ENCODE results near the gene ITPR3. TPM values are rescaled to one million over a fixed set of nuclear protein-coding genes. Genes with fewer than 3 reads are reported as not detected.

ITPR3 gene
- total RNA-seq, 2 experiments from 2014 or later: 56.6 to 83.5 TPM

DNA sequence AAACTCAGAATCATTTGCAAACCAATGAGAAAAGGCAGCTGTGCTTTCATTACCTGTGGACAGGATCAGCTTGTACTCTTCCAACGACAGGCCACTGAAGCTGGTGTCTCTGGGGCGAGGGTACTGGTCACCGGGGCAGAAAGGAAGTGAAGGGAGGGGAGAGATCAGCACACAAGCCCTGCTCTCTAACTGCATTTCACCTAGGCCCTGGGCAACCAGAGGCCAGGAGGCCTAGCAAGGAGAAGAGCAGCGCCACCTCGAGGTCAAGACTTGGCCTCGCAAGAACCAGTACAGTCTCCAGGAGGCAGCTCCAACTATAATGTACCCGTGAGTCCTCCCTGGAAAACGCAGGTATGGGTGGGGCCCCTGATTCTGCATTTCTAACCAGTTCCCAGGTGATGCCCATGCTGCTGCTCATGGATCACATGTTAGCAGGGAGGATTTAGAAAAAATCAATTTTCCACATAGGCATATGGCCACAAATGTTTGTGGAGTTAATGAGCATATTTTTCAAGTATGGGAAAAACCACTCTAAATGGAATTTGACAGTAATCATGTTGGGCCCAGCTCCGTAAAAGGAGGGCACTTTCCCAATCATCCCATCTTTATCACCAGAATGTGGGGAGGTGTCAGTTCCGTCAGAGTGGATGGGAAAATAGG lies 79.4 kb downstream of the ITPR3 start:
- no peak overlapping the region for H3K4me3 ChIP-seq (ENCODE audit: low read depth, low read length, poor library complexity, severe bottlenecking)
- peak overlapping the region; percentile 14 for H3K27ac ChIP-seq (ENCODE audit: low read depth, low read length, poor library complexity, severe bottlenecking)
- TSS peak; percentile 30 for BruUV-seq (replicated peaks)

DNA sequence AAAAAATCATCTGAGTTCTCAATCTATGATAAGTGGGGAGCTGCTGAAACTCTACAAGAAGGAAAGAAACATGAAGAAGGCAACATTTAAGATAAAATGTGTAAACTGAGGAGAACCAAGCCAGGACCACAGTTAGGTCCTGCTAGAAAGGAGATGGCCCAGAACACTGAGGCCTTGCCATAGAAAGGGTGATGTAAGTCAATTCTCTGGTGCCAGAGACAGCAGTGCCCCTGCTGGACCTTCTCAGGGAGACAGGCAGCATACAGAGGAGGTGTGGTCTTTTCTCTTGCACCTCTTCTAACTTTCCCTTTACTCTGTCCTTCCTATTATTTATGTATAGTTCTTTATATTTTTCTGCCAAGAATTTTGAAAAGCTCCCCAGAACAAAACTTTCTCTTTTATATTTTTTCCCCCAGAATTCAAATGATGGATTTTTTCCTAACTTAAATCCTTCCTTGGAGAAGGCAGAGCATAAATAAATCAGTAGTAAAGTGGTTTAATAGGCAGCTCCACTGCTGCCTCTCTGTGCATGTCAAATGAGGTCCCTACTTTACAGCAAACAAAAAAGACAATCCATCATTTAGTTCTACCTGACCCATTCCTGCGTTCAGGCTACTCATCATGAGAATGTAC lies 81.3 kb downstream of the ITPR3 start:
- H3K4me1 ChIP-seq (ENCODE audit: insufficient read depth, low read length, poor library complexity, severe bottlenecking): peaks cover 21% of the 10 kb centered on the region
- H4K20me1 ChIP-seq (ENCODE audit: insufficient read depth, low read length): 0 out of 2 replicates have a peak, but pooled peaks cover 6% of the 10 kb centered on the region
- H3K9me3 ChIP-seq (ENCODE audit: low read length): no peaks in the 10 kb centered on the region
- ChIA-PET CTCF (ENCODE audit: unreplicated experiment) (no interaction called here), POLR2A (interaction anchor here (1.0 to 1.1 kb wide), 2 partner anchors 8 to 11 kb away, joined by 3 read pairs; no protein-coding TSS in a partner anchor)
- peaks cover 64% of the 10 kb centered on the region for H3K36me3 ChIP-seq (ENCODE audit: insufficient read depth, low read length)
- no peak overlapping the region for H3K4me3 ChIP-seq (ENCODE audit: low read depth, low read length, poor library complexity, severe bottlenecking)
- H3K9me2 ChIP-seq (ENCODE audit: insufficient read depth, low read length): no peaks in the 10 kb centered on the region
- no peak overlapping the region for H3K4me2 ChIP-seq (ENCODE audit: low read length)
- H3K79me2 ChIP-seq (ENCODE audit: insufficient read depth, low read depth, low read length): no peaks in the 10 kb centered on the region
- H3K27ac ChIP-seq (ENCODE audit: low read depth, low read length, poor library complexity, severe bottlenecking): no peak overlapping the region
- no TSS peak for BruUV-seq (replicated peaks)
- no peak for TF ChIP-seq EZH2phosphoT487 (IDR thresholded peaks at IDR 0.05; ENCODE audit: borderline replicate concordance, low read depth, low read length)
- peak; percentile 65 for TF ChIP-seq CTCF (conservative IDR thresholded peaks at IDR 0.05; ENCODE audit: low read length)
- H2AFZ ChIP-seq (ENCODE audit: low read length): no peak overlapping the region
- peak; percentile 49 for DNase-seq (ENCODE audit: low spot score)
- intact Hi-C loops (cut with micrococcal nuclease; ENCODE audit: unreplicated experiment): no loop called here

More for the DNA sequence above, 79.4 kb downstream of the ITPR3 start:
- Histone ChIP-seq H3K9me2 (ENCODE audit: insufficient read depth, low read length) (no peaks in the 10 kb centered on the region), H2AFZ (ENCODE audit: low read length) (no peak overlapping the region), H3K4me1 (ENCODE audit: insufficient read depth, low read length, poor library complexity, severe bottlenecking) (peaks cover 38% of the 10 kb centered on the region), H3K9me3 (ENCODE audit: low read length) (no peaks in the 10 kb centered on the region), H3K4me2 (ENCODE audit: low read length) (peak overlapping the region; percentile 29; the same call in 1 of the 2 replicates), H3K36me3 (ENCODE audit: insufficient read depth, low read length) (peaks cover 75% of the 10 kb centered on the region), H4K20me1 (ENCODE audit: insufficient read depth, low read length) (0 out of 2 replicates have a peak, but pooled peaks cover 6% of the 10 kb centered on the region), H3K79me2 (ENCODE audit: insufficient read depth, low read depth, low read length) (no peaks in the 10 kb centered on the region)
- POLR2A ChIA-PET: interaction anchor here (1.0 to 1.1 kb wide), 2 partner anchors 9 to 11 kb away, joined by 3 to 4 read pairs; partner anchors contain the start of gene UQCC2
- TF ChIP-seq CTCF (conservative IDR thresholded peaks at IDR 0.05; ENCODE audit: low read length) (peak; percentile 93), EZH2phosphoT487 (IDR thresholded peaks at IDR 0.05; ENCODE audit: borderline replicate concordance, low read depth, low read length) (no peak)
- intact Hi-C loops (cut with micrococcal nuclease; ENCODE audit: unreplicated experiment): loop anchor here (1.0 kb wide), 2 partner anchors 111 to 115 kb away; no protein-coding TSS in a partner anchor
- peak; percentile 87 for DNase-seq (ENCODE audit: low spot score)
- CTCF ChIA-PET (ENCODE audit: unreplicated experiment): interaction anchor here (1.2 to 1.5 kb wide), 3 partner anchors 11 to 116 kb away, joined by 3 to 12 read pairs (median 4); partner anchors contain the start of gene UQCC2
